ENCODE data around the gene TMEM38A. TPM values are rescaled to one million over a fixed set of nuclear protein-coding genes. Genes with fewer than 3 reads are reported as not detected.
"Not testable (repeated sequence)": the region's sequence is repeated elsewhere in the genome, so short reads cannot be mapped to it uniquely, and the experiment has no call there.

Gene TMEM38A
- total RNA-seq, 1 experiment from 2014 or later: 10.2 TPM

GRCh38 chr19:16676101-16676798 lies 15.3 kb downstream of the TMEM38A start:
- no peak for DNase-seq (ENCODE audit: low spot score)

DNA sequence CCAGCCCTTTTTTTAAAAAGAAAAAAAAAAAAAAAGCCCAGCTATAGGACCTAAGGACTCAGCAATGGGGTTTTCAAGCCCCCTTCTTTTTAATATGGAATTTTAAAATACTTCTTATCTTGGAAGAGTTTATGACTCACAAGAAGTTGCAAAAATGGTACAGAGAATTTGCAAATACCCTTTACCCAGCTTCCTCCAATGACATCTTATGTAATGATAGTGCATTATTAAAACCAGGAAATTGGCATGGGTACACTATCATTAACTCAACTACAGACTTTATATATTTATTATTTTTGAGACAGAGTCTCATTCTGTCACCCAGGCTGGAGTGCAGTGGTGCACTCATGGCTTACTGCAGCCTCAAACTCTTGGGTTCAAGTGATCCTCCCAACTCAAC lies 16.1 kb downstream of the TMEM38A start:
- DNase-seq (ENCODE audit: low spot score): no peak

- no peak for DNase-seq (ENCODE audit: low spot score)
These were observed 17.6 kb downstream of the TMEM38A start for GRCh38 chr19:16678498-16678897.

- no peak for DNase-seq (ENCODE audit: low spot score)
These were observed 18.9 kb downstream of the TMEM38A start for GRCh38 chr19:16679811-16680210.

- no peak for DNase-seq (ENCODE audit: low spot score)
These were observed 21.6 kb downstream of the TMEM38A start for GRCh38 chr19:16682539-16682938.

DNA sequence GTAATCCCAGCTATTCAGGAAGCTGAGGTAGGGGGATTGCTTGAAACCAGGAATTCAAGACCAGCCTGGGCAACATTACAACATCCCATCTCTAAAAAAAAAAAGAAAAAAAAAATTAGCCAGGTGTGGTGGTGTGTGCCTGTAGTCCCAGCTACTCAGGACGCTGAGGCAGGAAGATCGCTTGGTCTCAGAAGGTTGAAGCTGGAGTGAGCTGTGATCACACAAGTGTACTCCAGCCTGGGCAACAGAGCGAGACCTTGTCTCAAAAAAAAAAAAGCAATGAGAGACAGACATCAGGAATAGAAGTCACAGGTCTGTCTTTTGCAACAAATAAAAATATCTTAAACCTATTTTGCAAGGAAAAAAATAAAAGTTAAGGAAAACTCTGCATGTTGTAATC lies 23.3 kb downstream of the TMEM38A start:
- no peak for DNase-seq (ENCODE audit: low spot score)

DNA sequence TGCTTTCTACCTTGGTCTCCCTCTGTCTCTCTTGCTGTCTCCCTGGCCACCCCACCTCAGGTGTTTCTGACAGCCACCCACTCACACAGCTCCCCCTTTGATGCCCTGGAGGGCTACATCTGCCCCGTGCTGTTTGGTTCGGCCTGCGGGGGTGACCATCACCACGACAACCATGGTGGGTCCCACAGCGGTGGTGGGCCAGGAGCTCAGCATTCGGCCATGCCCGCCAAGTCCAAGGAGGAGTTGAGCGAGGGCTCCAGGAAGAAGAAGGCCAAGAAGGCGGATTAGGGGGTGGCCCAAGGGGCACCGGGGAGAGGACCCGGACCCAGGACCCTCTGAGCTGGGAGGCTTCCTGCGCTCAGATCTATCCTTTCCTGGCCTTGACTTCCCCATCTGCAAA lies 27.1 kb downstream of the TMEM38A start:
- DNase-seq (ENCODE audit: low spot score): no peak

GRCh38 chr19:16698914-16699313 lies 38.0 kb downstream of the TMEM38A start:
- no peak for DNase-seq (ENCODE audit: low spot score)

- DNase-seq (ENCODE audit: low spot score): peak; percentile 16
These were observed 41.2 kb downstream of the TMEM38A start for GRCh38 chr19:16702123-16702522.

DNA sequence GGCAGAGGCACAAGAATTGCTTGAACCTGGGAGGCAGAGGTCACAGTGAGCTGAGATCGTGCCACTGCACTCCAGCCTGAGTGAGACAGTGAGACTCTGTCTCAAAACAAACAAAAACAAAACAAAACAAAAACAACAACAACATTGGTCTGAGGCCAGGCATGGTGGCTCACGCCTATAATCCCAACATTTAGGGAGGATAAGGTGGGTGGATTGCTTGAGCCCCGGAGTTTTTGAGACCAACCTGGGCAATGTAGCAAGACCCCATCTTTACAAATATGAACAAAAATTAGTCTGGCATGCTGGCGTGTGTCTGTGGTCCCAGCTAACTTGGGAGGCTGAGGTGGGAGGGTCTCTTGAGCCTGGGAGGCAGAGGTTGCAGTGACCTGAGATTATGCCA lies 42.7 kb downstream of the TMEM38A start:
- DNase-seq (ENCODE audit: low spot score): no peak

DNA sequence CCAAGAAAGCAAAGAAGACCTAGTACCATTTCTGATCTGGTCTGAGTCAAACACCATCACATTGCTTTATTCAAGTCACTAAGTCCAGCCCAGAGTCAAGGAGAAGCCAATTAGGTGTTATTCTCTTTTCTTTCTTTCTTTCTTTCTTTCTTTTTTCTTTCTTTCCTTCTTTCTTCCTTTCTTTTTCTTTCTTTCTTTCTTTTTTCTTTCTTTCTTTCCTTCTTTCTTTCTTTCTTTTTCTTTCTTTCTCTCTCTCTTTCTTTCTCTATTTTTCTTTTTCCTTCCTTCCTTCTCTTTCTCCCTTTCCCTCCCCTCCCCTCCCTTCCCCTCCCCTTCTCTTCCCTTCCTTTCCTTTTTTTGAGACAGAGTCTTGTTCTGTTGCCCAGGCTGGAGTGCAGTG lies 49.9 kb downstream of the TMEM38A start:
- DNase-seq (ENCODE audit: low spot score): not testable (repeated sequence)

GRCh38 chr19:16712295-16712694 lies 51.4 kb downstream of the TMEM38A start:
- not testable (repeated sequence) for DNase-seq (ENCODE audit: low spot score)

GRCh38 chr19:16714702-16715287 lies 53.9 kb downstream of the TMEM38A start:
- peak; percentile 57 for DNase-seq (ENCODE audit: low spot score)

GRCh38 chr19:16715611-16716010 lies 54.7 kb downstream of the TMEM38A start:
- DNase-seq (ENCODE audit: low spot score): no peak

DNA sequence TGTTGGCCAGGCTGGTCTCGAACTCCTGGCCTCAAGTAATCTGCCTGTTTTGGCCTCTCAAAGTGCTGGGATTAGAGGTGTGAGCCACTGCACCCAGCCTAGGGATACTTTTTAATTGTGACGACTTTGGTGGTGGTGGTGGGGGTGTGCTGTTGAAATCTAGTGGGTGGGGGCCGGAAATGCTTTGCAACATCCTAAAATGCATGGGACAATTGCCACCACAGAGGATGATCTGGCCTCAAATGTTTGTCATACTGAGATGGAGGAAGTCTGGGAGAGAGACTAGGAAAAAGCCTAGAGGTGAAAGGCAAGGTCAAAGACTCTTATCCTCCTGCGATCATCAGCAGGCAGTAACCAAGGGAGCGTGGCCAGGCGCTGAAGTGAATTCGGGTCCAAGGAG lies 60.1 kb downstream of the TMEM38A start:
- DNase-seq (ENCODE audit: low spot score): no peak

DNA sequence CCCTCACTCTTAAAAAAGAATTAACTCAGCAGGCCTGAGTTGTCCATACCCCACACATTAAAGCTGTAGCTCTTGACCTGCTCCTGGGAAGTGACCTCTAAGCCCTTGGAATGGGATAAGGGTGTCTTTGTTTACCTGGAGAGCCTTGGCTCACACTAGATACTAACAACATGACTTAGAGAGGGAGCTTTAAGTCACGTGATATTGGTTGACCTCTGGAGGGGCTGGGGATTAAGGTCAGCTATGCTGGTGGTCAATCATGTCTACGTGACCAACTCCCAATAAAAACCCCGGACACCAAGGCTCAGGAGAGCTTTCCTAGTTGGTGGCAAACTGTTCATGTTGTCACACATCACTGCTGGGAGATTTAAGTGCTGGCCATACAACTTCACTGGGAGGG lies 61.7 kb downstream of the TMEM38A start:
- DNase-seq (ENCODE audit: low spot score): no peak

GRCh38 chr19:16726916-16727315 lies 66.0 kb downstream of the TMEM38A start:
- DNase-seq (ENCODE audit: low spot score): no peak

DNA sequence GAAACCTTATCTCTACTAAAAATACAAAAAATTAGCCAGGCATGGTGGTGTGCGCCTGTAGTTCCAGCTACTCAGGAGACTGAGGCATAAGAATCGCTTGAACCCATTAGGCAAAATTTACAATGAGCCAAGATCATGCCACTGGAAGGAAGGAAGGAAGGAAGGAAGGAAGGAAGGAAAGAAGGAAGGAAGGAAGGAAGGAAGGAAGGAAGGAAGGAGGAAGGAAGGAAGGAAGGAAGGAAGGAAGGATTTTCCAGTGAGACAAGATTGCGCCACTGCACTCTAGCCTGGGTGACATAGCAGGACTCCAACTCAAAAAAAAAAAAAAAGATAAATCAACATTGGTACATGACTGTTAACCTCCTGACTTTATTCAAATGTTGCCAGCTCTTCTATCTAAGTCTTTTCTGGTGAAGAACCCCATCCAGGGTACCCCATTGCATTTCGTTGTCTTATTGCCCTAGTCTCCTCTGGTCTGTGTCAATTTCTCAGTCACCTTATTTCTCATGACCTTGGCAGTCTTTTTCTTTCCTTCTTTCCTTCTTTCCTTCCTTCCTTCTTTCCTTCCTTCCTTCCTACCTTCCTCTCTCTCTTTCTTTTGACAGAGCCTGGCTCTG lies 74.8 kb downstream of the TMEM38A start:
- not testable (repeated sequence) for DNase-seq (ENCODE audit: low spot score)

- no peak for DNase-seq (ENCODE audit: low spot score)
These were observed 75.8 kb downstream of the TMEM38A start for GRCh38 chr19:16736709-16737108.

- no peak for DNase-seq (ENCODE audit: low spot score)
These were observed 77.0 kb downstream of the TMEM38A start for GRCh38 chr19:16737911-16738310.

GRCh38 chr19:16739546-16739945 lies 78.6 kb downstream of the TMEM38A start:
- DNase-seq (ENCODE audit: low spot score): no peak

Data from A172 (cell line).